Tibial nerve (tissue), 4 donors: ENCODE results near the gene CFAP92.

Experiments
- EP300 ChIP-seq, 2 donors: sonication (generic); formaldehyde crosslinking; IDR thresholded peaks; one replicate each; pipeline ENCODE4 v1.6.1; 2017; ENCODE audit warnings: antibody characterized with exemption in 2 of 2, mild to moderate bottlenecking in 1 of 2
- POLR2A ChIP-seq, 2 donors: fragments of 450-650 bp; IDR thresholded peaks; one replicate each; pipeline ENCODE4 v1.6.1; 2017; ENCODE audit warnings: antibody characterized with exemption in 2 of 2, mild to moderate bottlenecking in 2 of 2, moderate library complexity in 2 of 2
- TF ChIP-seq, protein P1 (sequence below), 5 experiments: fragments of 200-600 bp in 3 of 5; fragments of 450-650 bp in 2 of 5; sonication (generic) in 3 of 5; IDR thresholded peaks; one replicate each; pipeline ENCODE4 v1.5.1; 2016 to 2019; ENCODE audit warnings: antibody characterized with exemption in 5 of 5, mild to moderate bottlenecking in 3 of 5, moderate library complexity in 2 of 5

DNA sequence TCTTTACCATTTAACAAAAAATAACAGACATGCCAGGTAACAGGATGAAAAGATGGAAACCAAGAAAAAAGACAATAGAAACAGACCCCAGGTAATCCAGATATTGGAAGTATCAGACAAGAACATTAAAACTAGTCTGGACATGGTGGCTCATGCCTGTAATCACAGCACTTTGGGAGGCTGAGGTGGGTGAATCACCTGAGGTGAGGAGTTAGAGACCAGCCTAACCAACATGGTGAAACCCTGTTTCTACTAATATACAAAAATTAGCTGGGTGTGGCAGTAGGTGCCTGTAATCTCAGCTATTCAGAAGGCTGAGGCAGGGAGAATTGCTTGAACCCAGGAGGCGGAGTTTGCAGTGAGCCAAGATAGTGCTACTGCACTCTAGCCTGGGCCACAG lies 73.9 kb downstream of the CFAP92 start:
- no peak for TF ChIP-seq POLR2A (IDR thresholded peaks at IDR 0.05)
- TF ChIP-seq, protein P1, sequence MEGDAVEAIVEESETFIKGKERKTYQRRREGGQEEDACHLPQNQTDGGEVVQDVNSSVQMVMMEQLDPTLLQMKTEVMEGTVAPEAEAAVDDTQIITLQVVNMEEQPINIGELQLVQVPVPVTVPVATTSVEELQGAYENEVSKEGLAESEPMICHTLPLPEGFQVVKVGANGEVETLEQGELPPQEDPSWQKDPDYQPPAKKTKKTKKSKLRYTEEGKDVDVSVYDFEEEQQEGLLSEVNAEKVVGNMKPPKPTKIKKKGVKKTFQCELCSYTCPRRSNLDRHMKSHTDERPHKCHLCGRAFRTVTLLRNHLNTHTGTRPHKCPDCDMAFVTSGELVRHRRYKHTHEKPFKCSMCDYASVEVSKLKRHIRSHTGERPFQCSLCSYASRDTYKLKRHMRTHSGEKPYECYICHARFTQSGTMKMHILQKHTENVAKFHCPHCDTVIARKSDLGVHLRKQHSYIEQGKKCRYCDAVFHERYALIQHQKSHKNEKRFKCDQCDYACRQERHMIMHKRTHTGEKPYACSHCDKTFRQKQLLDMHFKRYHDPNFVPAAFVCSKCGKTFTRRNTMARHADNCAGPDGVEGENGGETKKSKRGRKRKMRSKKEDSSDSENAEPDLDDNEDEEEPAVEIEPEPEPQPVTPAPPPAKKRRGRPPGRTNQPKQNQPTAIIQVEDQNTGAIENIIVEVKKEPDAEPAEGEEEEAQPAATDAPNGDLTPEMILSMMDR (IDR thresholded peaks at IDR 0.05), result no peak
- no peak for TF ChIP-seq EP300 (IDR thresholded peaks at IDR 0.05)
